ENCODE results near the gene RAB4A. TPM values are rescaled to one million over a fixed set of nuclear protein-coding genes. Genes with fewer than 3 reads are reported as not detected.

Gene RAB4A
- total RNA-seq, 2 donors from 2014 or later: 12.5 to 69.0 TPM

DNA sequence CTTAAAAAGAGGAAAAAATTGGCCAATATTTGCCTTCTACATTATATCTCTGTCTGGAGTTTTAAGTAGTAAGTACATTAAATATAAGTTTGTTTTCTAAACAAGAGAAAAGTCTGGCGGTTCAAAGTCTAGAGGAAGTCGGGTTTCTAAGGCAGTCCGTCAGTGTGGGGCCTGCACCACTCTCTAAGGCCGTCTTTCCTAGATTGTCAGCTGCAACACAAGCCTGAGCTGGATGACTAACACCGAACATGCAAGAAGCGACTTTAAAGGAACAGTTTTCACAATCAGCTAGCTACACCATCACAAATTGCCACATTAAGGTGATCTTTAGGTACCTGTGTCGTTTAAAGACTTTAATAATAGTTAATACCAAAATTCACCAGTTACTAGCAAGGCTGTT lies 52.3 kb downstream of the RAB4A start:
- Histone ChIP-seq H3K27me3 (no peaks in the 10 kb centered on the region), H3K27ac (no peak overlapping the region), H3K36me3 (replicated peaks in 1 of 2; ENCODE audit: insufficient read depth in 1 of 2, low read depth in 2 of 2) (peaks cover 0 to 8% of the 10 kb centered on the region in 2 donors), H3K9me3 (no peaks in the 10 kb centered on the region), H3K4me3 (no peak overlapping the region), H3K4me1 (no peaks in the 10 kb centered on the region)
- 90% methylated on average over 7 of the region's 7 CpGs for WGBS, 2 donors
- ATAC-seq (no peak), DNase-seq (no peak)
- TF ChIP-seq POLR2A (IDR thresholded peaks at IDR 0.05): no peak
- TF ChIP-seq, protein P1, sequence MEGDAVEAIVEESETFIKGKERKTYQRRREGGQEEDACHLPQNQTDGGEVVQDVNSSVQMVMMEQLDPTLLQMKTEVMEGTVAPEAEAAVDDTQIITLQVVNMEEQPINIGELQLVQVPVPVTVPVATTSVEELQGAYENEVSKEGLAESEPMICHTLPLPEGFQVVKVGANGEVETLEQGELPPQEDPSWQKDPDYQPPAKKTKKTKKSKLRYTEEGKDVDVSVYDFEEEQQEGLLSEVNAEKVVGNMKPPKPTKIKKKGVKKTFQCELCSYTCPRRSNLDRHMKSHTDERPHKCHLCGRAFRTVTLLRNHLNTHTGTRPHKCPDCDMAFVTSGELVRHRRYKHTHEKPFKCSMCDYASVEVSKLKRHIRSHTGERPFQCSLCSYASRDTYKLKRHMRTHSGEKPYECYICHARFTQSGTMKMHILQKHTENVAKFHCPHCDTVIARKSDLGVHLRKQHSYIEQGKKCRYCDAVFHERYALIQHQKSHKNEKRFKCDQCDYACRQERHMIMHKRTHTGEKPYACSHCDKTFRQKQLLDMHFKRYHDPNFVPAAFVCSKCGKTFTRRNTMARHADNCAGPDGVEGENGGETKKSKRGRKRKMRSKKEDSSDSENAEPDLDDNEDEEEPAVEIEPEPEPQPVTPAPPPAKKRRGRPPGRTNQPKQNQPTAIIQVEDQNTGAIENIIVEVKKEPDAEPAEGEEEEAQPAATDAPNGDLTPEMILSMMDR (IDR thresholded peaks at IDR 0.05): no peak
- intact Hi-C loops (cut with DNase I): no loop called here

GRCh38 chr1:229323885-229324553 lies 53.1 kb downstream of the RAB4A start:
- H3K4me1 ChIP-seq: no peaks in the 10 kb centered on the region
- 86 to 88% methylated on average over 2 of the region's 2 CpGs for WGBS, 2 donors
- H3K4me3 ChIP-seq: no peak overlapping the region
- no peak for DNase-seq
- ATAC-seq: no peak
- H3K27me3 ChIP-seq: no peaks in the 10 kb centered on the region
- H3K36me3 ChIP-seq (replicated peaks in 1 of 2; ENCODE audit: insufficient read depth in 1 of 2, low read depth in 2 of 2): peaks cover 0 to 8% of the 10 kb centered on the region in 2 donors
- intact Hi-C loops (cut with DNase I): no loop called here
- no peaks in the 10 kb centered on the region for H3K9me3 ChIP-seq
- TF ChIP-seq, protein P1 (IDR thresholded peaks at IDR 0.05): no peak
- TF ChIP-seq POLR2A (IDR thresholded peaks at IDR 0.05): no peak
- H3K27ac ChIP-seq: no peak overlapping the region

- no peak overlapping the region for H3K27ac ChIP-seq
- H3K36me3 ChIP-seq (replicated peaks in 1 of 2; ENCODE audit: insufficient read depth in 1 of 2, low read depth in 2 of 2): peaks cover 0 to 8% of the 10 kb centered on the region in 2 donors
- WGBS, 2 donors: 81 to 85% methylated on average over 2 of the region's 2 CpGs
- DNase-seq (no peak), ATAC-seq (no peak)
- intact Hi-C loops (cut with DNase I): no loop called here
- no peaks in the 10 kb centered on the region for H3K4me1 ChIP-seq
- no peaks in the 10 kb centered on the region for H3K9me3 ChIP-seq
- no peak overlapping the region for H3K4me3 ChIP-seq
- no peak for TF ChIP-seq POLR2A (IDR thresholded peaks at IDR 0.05)
- TF ChIP-seq, protein P1 (IDR thresholded peaks at IDR 0.05): no peak
- H3K27me3 ChIP-seq: no peaks in the 10 kb centered on the region
These were observed 54.5 kb downstream of the RAB4A start for GRCh38 chr1:229325401-229325800.

- intact Hi-C loops (cut with DNase I): no loop called here
- Histone ChIP-seq H3K27ac (no peak overlapping the region), H3K27me3 (no peaks in the 10 kb centered on the region), H3K36me3 (replicated peaks in 1 of 2; ENCODE audit: insufficient read depth in 1 of 2, low read depth in 2 of 2) (peaks cover 0 to 8% of the 10 kb centered on the region in 2 donors), H3K9me3 (no peaks in the 10 kb centered on the region), H3K4me3 (no peak overlapping the region), H3K4me1 (no peaks in the 10 kb centered on the region)
- DNase-seq (no peak), ATAC-seq (no peak)
- TF ChIP-seq POLR2A (IDR thresholded peaks at IDR 0.05): no peak
- TF ChIP-seq, protein P1 (IDR thresholded peaks at IDR 0.05): no peak
- 75 to 78% methylated on average over 10 of the region's 10 CpGs for WGBS, 2 donors
These were observed 55.1 kb downstream of the RAB4A start for GRCh38 chr1:229325853-229326487.

Data from body of pancreas (tissue), 4 donors.